ENCODE data around the gene TCF3.

Gene TCF3

GRCh38 chr19:1616396-1616795 is 36.0 kb downstream of the TCF3 start:
- Histone ChIP-seq H3K79me1 (ENCODE audit: low read depth, low read length) (peaks cover 24% of the 10 kb centered on the region), H3K4ac (ENCODE audit: low read length) (no peak overlapping the region), H2AK5ac (ENCODE audit: low read depth, low read length) (no peak overlapping the region), H4K91ac (ENCODE audit: low read depth, low read length, poor library complexity) (no peak overlapping the region), H3K9ac (ENCODE audit: low read depth, low read length, poor library complexity) (no peak overlapping the region), H3K27ac (replicated peaks; ENCODE audit: low read length) (no peak overlapping the region), H3K23ac (ENCODE audit: low read depth, low read length, poor library complexity) (no peak overlapping the region), H3K36me3 (replicated peaks in 1 of 2; ENCODE audit: control insufficient read depth in 2 of 2, insufficient read depth in 2 of 2, low read length in 2 of 2) (peaks cover 86 to 97% of the 10 kb centered on the region in 2 donors), H3K27me3 (ENCODE audit: control insufficient read depth in 3 of 3, insufficient read depth in 3 of 3, low read depth in 1 of 3, low read length in 3 of 3) (no peaks in the 10 kb centered on the region), H3K18ac (ENCODE audit: low read length) (no peak overlapping the region), H2BK120ac (ENCODE audit: low read depth, low read length) (no peak overlapping the region), H2BK5ac (ENCODE audit: low read length) (no peak overlapping the region), H2BK12ac (ENCODE audit: low read length) (no peak overlapping the region), H2AFZ (ENCODE audit: low read length) (no peak overlapping the region), H4K8ac (ENCODE audit: low read depth, low read length) (no peak overlapping the region), H3K4me3 (ENCODE audit: low read length in 2 of 2) (no peak overlapping the region), H3K9me3 (replicated peaks in 1 of 2; ENCODE audit: control insufficient read depth in 2 of 2, insufficient read depth in 1 of 2, low read depth in 1 of 2, low read length in 2 of 2) (peaks cover 0 to 4% of the 10 kb centered on the region in 2 donors), H2BK15ac (ENCODE audit: low read length) (no peak overlapping the region), H3K14ac (ENCODE audit: low read length) (no peak overlapping the region), H3K4me1 (ENCODE audit: control insufficient read depth in 2 of 2, insufficient read depth in 1 of 2, low read depth in 1 of 2, low read length in 2 of 2) (peaks cover 0 to 3% of the 10 kb centered on the region in 2 donors), H3K4me2 (ENCODE audit: insufficient read depth, low read length, poor library complexity, severe bottlenecking) (no peak overlapping the region)
- WGBS, 2 donors (ENCODE audit: extremely low coverage in 2 of 2, insufficient read length in 2 of 2, insufficient replicate concordance in 1 of 2), result no CpG with 5 or more reads among the region's 8 CpGs
- no peak for DNase-seq (ENCODE audit: low spot score)

- Histone ChIP-seq H3K23ac (ENCODE audit: low read depth, low read length, poor library complexity) (peak overlapping the region; percentile 55), H3K4me2 (ENCODE audit: insufficient read depth, low read length, poor library complexity, severe bottlenecking) (peak overlapping the region; percentile 11), H3K36me3 (replicated peaks in 1 of 2; ENCODE audit: control insufficient read depth in 2 of 2, insufficient read depth in 2 of 2, low read length in 2 of 2) (peaks cover 86 to 97% of the 10 kb centered on the region in 2 donors), H2BK15ac (ENCODE audit: low read length) (no peak overlapping the region), H2BK5ac (ENCODE audit: low read length) (peak overlapping the region; percentile 39), H3K4me3 (ENCODE audit: low read length in 2 of 2) (no peak overlapping the region), H3K4me1 (ENCODE audit: control insufficient read depth in 2 of 2, insufficient read depth in 1 of 2, low read depth in 1 of 2, low read length in 2 of 2) (peaks cover 0 to 3% of the 10 kb centered on the region in 2 donors), H3K79me1 (ENCODE audit: low read depth, low read length) (peaks cover 28% of the 10 kb centered on the region), H3K4ac (ENCODE audit: low read length) (no peak overlapping the region), H2BK12ac (ENCODE audit: low read length) (no peak overlapping the region), H3K27ac (replicated peaks; ENCODE audit: low read length) (no peak overlapping the region), H3K18ac (ENCODE audit: low read length) (no peak overlapping the region), H3K9me3 (replicated peaks in 1 of 2; ENCODE audit: control insufficient read depth in 2 of 2, insufficient read depth in 1 of 2, low read depth in 1 of 2, low read length in 2 of 2) (peaks cover 0 to 4% of the 10 kb centered on the region in 2 donors), H3K27me3 (ENCODE audit: control insufficient read depth in 3 of 3, insufficient read depth in 3 of 3, low read depth in 1 of 3, low read length in 3 of 3) (no peaks in the 10 kb centered on the region), H2AFZ (ENCODE audit: low read length) (no peak overlapping the region), H2BK120ac (ENCODE audit: low read depth, low read length) (no peak overlapping the region), H4K91ac (ENCODE audit: low read depth, low read length, poor library complexity) (no peak overlapping the region), H4K8ac (ENCODE audit: low read depth, low read length) (no peak overlapping the region), H3K9ac (ENCODE audit: low read depth, low read length, poor library complexity) (peak overlapping the region; percentile 21), H2AK5ac (ENCODE audit: low read depth, low read length) (no peak overlapping the region), H3K14ac (ENCODE audit: low read length) (no peak overlapping the region)
- no peak for DNase-seq (ENCODE audit: low spot score)
- no CpG with 5 or more reads among the region's 41 CpGs for WGBS, 2 donors (ENCODE audit: extremely low coverage in 2 of 2, insufficient read length in 2 of 2, insufficient replicate concordance in 1 of 2)
These were observed 37.2 kb downstream of the TCF3 start for GRCh38 chr19:1615156-1615765.

GRCh38 chr19:1613808-1614570 is 38.4 kb downstream of the TCF3 start:
- Histone ChIP-seq H3K27ac (replicated peaks; ENCODE audit: low read length) (no peak overlapping the region), H2BK12ac (ENCODE audit: low read length) (no peak overlapping the region), H2BK120ac (ENCODE audit: low read depth, low read length) (no peak overlapping the region), H4K8ac (ENCODE audit: low read depth, low read length) (peak overlapping the region; percentile 97), H3K36me3 (replicated peaks in 1 of 2; ENCODE audit: control insufficient read depth in 2 of 2, insufficient read depth in 2 of 2, low read length in 2 of 2) (peaks cover 82 to 93% of the 10 kb centered on the region in 2 donors), H2BK15ac (ENCODE audit: low read length) (no peak overlapping the region), H3K9me3 (replicated peaks in 1 of 2; ENCODE audit: control insufficient read depth in 2 of 2, insufficient read depth in 1 of 2, low read depth in 1 of 2, low read length in 2 of 2) (peaks cover 0 to 4% of the 10 kb centered on the region in 2 donors), H2BK5ac (ENCODE audit: low read length) (no peak overlapping the region), H3K27me3 (ENCODE audit: control insufficient read depth in 3 of 3, insufficient read depth in 3 of 3, low read depth in 1 of 3, low read length in 3 of 3) (no peaks in the 10 kb centered on the region), H3K14ac (ENCODE audit: low read length) (no peak overlapping the region), H3K4ac (ENCODE audit: low read length) (no peak overlapping the region), H3K4me2 (ENCODE audit: insufficient read depth, low read length, poor library complexity, severe bottlenecking) (no peak overlapping the region), H3K18ac (ENCODE audit: low read length) (no peak overlapping the region), H3K79me1 (ENCODE audit: low read depth, low read length) (peaks cover 22% of the 10 kb centered on the region), H3K23ac (ENCODE audit: low read depth, low read length, poor library complexity) (peak overlapping the region; percentile 31), H3K9ac (ENCODE audit: low read depth, low read length, poor library complexity) (no peak overlapping the region), H3K4me3 (ENCODE audit: low read length in 2 of 2) (no peak overlapping the region), H2AFZ (ENCODE audit: low read length) (no peak overlapping the region), H2AK5ac (ENCODE audit: low read depth, low read length) (no peak overlapping the region), H4K91ac (ENCODE audit: low read depth, low read length, poor library complexity) (no peak overlapping the region), H3K4me1 (ENCODE audit: control insufficient read depth in 2 of 2, insufficient read depth in 1 of 2, low read depth in 1 of 2, low read length in 2 of 2) (peaks cover 0 to 3% of the 10 kb centered on the region in 2 donors)
- WGBS, 2 donors (ENCODE audit: extremely low coverage in 2 of 2, insufficient read length in 2 of 2, insufficient replicate concordance in 1 of 2), result no CpG with 5 or more reads among the region's 32 CpGs
- DNase-seq (ENCODE audit: low spot score), result no peak

GRCh38 chr19:1613146-1613545 is 39.3 kb downstream of the TCF3 start:
- no peak overlapping the region for H2BK5ac ChIP-seq (ENCODE audit: low read length)
- H3K36me3 ChIP-seq (replicated peaks in 1 of 2; ENCODE audit: control insufficient read depth in 2 of 2, insufficient read depth in 2 of 2, low read length in 2 of 2), result peaks cover 74 to 91% of the 10 kb centered on the region in 2 donors
- peaks cover 0 to 3% of the 10 kb centered on the region in 2 donors for H3K9me3 ChIP-seq (replicated peaks in 1 of 2; ENCODE audit: control insufficient read depth in 2 of 2, insufficient read depth in 1 of 2, low read depth in 1 of 2, low read length in 2 of 2)
- no peak overlapping the region for H3K18ac ChIP-seq (ENCODE audit: low read length)
- H3K79me1 ChIP-seq (ENCODE audit: low read depth, low read length), result peaks cover 17% of the 10 kb centered on the region
- no peak overlapping the region for H4K91ac ChIP-seq (ENCODE audit: low read depth, low read length, poor library complexity)
- no peak overlapping the region for H3K9ac ChIP-seq (ENCODE audit: low read depth, low read length, poor library complexity)
- H3K4me2 ChIP-seq (ENCODE audit: insufficient read depth, low read length, poor library complexity, severe bottlenecking), result no peak overlapping the region
- H2BK120ac ChIP-seq (ENCODE audit: low read depth, low read length), result no peak overlapping the region
- H3K4me3 ChIP-seq (ENCODE audit: low read length in 2 of 2), result no peak overlapping the region
- DNase-seq (ENCODE audit: low spot score), result no peak
- H3K4ac ChIP-seq (ENCODE audit: low read length), result no peak overlapping the region
- H3K14ac ChIP-seq (ENCODE audit: low read length), result no peak overlapping the region
- H3K4me1 ChIP-seq (ENCODE audit: control insufficient read depth in 2 of 2, insufficient read depth in 1 of 2, low read depth in 1 of 2, low read length in 2 of 2), result peaks cover 0 to 3% of the 10 kb centered on the region in 2 donors
- H2AK5ac ChIP-seq (ENCODE audit: low read depth, low read length), result no peak overlapping the region
- peak overlapping the region; percentile 8 for H3K23ac ChIP-seq (ENCODE audit: low read depth, low read length, poor library complexity)
- no peak overlapping the region for H3K27ac ChIP-seq (replicated peaks; ENCODE audit: low read length)
- no CpG with 5 or more reads among the region's 9 CpGs for WGBS, 2 donors (ENCODE audit: extremely low coverage in 2 of 2, insufficient read length in 2 of 2, insufficient replicate concordance in 1 of 2)
- no peaks in the 10 kb centered on the region for H3K27me3 ChIP-seq (ENCODE audit: control insufficient read depth in 3 of 3, insufficient read depth in 3 of 3, low read depth in 1 of 3, low read length in 3 of 3)
- no peak overlapping the region for H2BK15ac ChIP-seq (ENCODE audit: low read length)
- H2AFZ ChIP-seq (ENCODE audit: low read length), result no peak overlapping the region
- no peak overlapping the region for H4K8ac ChIP-seq (ENCODE audit: low read depth, low read length)
- H2BK12ac ChIP-seq (ENCODE audit: low read length), result no peak overlapping the region

Data from neuronal stem cell (in vitro differentiated cells).